Measurements from ENCODE around the gene P4HB.

The P4HB gene

GRCh38 chr17:81867991-81868673 is 7.8 kb upstream of the P4HB start:
- no peak for TF ChIP-seq CTCF (IDR thresholded peaks at IDR 0.05; ENCODE audit: control insufficient read depth, insufficient read depth, low read depth, low read length, missing control alignments)
- DNase-seq (ENCODE audit: low read depth), result no peak
- H3K4me3 ChIP-seq (ENCODE audit: control insufficient read depth, low read depth, low read length), result no peak overlapping the region

DNA sequence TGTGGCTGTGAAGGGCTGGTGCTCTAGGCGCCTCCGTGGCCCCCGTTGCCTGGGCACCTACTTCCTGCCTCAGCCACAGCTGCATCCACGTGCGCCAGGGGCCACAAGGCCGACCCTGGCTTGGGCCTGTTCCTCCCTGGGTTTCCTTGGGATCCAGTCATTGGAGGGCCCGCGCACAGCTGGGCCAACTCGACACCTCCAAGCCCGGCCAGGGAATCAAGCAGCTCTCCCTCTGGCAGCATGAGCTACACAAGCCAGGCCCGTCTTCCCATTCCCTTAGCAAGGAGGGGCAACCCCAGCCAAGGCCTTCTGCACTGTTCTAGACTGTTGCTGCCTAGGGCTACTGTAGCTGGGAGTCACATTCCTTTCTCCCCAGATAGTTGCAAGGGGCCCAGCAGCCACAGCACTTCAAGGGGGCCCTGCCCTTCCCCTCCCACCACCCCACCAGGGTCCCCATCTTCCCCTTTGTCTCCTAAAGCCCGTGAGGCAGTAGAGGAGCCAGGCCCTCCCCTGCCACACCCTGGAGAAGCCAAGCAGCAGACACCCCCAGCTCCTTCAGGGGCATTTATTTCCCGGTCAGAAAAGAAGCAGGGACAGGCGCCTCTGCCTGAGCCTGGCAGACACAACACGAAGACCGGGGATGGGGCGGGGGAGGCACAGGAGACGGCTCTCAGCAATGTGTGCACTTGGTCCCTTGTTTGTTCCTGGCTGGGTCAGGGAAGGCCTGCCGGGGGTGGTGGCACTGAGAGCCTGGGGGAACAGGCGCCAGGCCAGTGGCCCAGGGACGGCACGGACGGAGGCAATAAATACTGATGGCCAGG is 7.0 kb upstream of the P4HB start:
- DNase-seq (ENCODE audit: low read depth), result no peak
- no peak for TF ChIP-seq CTCF (IDR thresholded peaks at IDR 0.05; ENCODE audit: control insufficient read depth, insufficient read depth, low read depth, low read length, missing control alignments)
- no peak overlapping the region for H3K4me3 ChIP-seq (ENCODE audit: control insufficient read depth, low read depth, low read length)

DNA sequence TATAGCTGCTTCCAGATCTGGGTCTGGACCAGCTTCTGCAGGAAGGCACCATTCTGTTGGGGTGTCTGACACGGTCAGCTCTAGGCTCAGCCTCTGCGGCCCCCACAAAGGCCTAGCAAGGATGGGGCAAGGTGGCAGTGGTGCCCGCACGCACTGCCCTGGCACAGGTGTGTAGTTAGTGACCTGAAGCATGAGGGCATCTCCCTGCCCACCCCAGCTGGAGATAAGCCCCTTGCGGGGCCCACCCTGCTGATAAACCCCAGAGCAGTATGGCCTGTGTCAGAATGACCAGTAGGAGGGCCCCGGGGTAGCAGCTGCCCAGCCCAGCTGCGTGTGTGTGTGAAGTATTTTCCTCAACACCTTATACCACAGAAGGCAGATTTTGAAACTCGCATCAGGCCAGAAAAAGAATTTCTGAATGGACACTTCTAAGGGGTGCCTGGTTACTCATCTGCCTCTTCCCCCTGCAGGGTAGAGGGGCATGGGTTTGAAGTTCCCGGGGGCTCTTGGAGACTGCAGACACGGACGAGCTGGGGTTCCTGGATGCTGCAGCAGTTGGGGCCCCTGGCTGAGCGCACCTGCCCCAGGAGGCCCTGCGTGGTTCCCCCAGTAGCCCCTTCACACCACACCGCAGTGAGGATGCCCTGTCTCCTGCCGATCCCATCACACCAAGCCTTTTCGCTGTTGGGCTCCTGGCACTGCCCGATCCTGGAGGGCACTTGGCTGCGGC is 6.3 kb upstream of the P4HB start:
- no peak overlapping the region for H3K4me3 ChIP-seq (ENCODE audit: control insufficient read depth, low read depth, low read length)
- TF ChIP-seq CTCF (IDR thresholded peaks at IDR 0.05; ENCODE audit: control insufficient read depth, insufficient read depth, low read depth, low read length, missing control alignments), result no peak
- DNase-seq (ENCODE audit: low read depth), result no peak

GRCh38 chr17:81865733-81866439 is 5.6 kb upstream of the P4HB start:
- no peak for DNase-seq (ENCODE audit: low read depth)
- TF ChIP-seq CTCF (IDR thresholded peaks at IDR 0.05; ENCODE audit: control insufficient read depth, insufficient read depth, low read depth, low read length, missing control alignments), result no peak

DNA sequence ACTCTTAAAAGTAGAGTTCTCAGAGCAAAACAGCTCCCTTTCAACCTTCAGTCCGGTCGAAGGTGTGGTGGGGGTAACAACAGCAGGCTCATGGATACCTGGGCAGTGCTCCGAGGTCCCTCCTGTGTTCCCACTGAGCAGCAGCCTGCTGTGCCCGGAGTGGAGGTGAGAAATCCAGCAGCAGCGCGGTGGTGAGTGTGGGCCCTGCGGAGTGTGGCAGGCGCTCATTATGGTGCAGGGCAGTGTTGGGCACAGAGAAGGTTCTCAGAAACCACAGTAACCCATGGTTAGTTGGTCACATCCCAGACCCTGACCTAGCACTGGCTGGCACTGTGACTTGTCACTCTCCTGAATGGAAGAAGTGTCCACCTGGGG is 5.0 kb upstream of the P4HB start:
- DNase-seq (ENCODE audit: low read depth), result no peak
- H3K4me3 ChIP-seq (ENCODE audit: control insufficient read depth, low read depth, low read length), result no peak overlapping the region
- TF ChIP-seq CTCF (IDR thresholded peaks at IDR 0.05; ENCODE audit: control insufficient read depth, insufficient read depth, low read depth, low read length, missing control alignments), result no peak

More at GRCh38 chr17:81865733-81866439, 5.6 kb upstream of the P4HB start:
- no peak overlapping the region for H3K4me3 ChIP-seq (ENCODE audit: control insufficient read depth, low read depth, low read length)

Measured in AG09309 (cell line).